Activated T-cell treated with anti-CD3 and anti-CD28 coated beads, Interleukin-2, amount 50 U/mL, for 4 hours (primary cell): ENCODE measurements around the gene SHOC2. TPM values are rescaled to one million over a fixed set of nuclear protein-coding genes. Genes with fewer than 3 reads are reported as not detected.
A peak's percentile ranks its signal among the peaks of the same experiment; 100 is the strongest.

Experiments used
- ATAC-seq, 2 donors: fragments of 200-7000 bp; cut with Tn5 transposase; one replicate each; pipeline ENCODE4 v1.10.0; 2021
- DNase-seq: peaks from one replicate; pipeline ENCODE4 v3.0.0-alpha.2; 2020
- H3K27me3 Mint-ChIP-seq: one replicate; pipeline ENCODE4 v1.8.0; 2021; ENCODE audit warnings: low read depth, mixed read lengths
- H3K36me3 Mint-ChIP-seq: one replicate; pipeline ENCODE4 v1.8.0; 2022; ENCODE audit warnings: mixed read lengths; ENCODE audit not compliant: insufficient read depth
- H3K4me1 Mint-ChIP-seq: one replicate; pipeline ENCODE4 v1.8.0; 2021; ENCODE audit warnings: low read depth, mixed read lengths
- H3K4me3 Mint-ChIP-seq: one replicate; pipeline ENCODE4 v1.8.0; 2021; ENCODE audit warnings: mild to moderate bottlenecking, moderate library complexity, mixed read lengths
- H3K9me3 Mint-ChIP-seq: one replicate; pipeline ENCODE4 v1.8.0; 2021; ENCODE audit warnings: mixed read lengths
- total RNA-seq, 3 donors: library from RNA; stranded (reverse); gene quantifications; one replicate each; pipeline ENCODE4 v1.2.1, GENCODE V29; 2021

The SHOC2 gene
- total RNA-seq, 3 donors from 2014 or later = 33.0 to 43.3 (median 41.8) TPM

DNA sequence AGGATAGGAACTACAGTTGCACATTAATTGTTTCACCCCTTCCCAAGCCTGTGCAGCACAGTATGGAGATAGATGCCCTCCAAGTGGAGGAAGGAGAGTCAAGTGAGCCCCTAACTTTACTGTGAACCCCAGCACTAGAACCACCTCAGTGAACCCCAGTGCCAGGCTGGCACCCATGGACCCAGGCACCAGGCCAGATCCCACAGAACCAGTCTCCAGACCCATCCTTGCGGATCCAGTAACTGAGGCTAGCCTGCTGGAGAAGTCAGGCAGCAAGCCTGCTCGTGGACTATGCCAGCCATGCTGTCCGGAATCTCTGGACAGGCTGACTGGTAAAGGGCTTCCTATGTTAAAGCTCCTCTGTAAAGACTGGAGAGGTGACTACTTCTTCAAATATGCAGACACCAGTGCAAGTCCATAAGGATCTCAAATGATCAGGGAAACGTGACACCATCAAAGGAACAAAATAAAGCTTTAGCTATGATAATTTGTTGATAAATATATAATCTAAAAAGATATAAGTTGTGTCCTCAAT lies 27.7 kb downstream of the SHOC2 start:
- ATAC-seq (no peak), DNase-seq (no peak)
- H3K27me3 Mint-ChIP-seq = no peaks in the 10 kb centered on the region
- H3K9me3 Mint-ChIP-seq = peaks cover 10% of the 10 kb centered on the region
- H3K4me1 Mint-ChIP-seq = peaks cover 59% of the 10 kb centered on the region
- peaks cover 58% of the 10 kb centered on the region for H3K36me3 Mint-ChIP-seq
- H3K4me3 Mint-ChIP-seq = no peak overlapping the region

DNA sequence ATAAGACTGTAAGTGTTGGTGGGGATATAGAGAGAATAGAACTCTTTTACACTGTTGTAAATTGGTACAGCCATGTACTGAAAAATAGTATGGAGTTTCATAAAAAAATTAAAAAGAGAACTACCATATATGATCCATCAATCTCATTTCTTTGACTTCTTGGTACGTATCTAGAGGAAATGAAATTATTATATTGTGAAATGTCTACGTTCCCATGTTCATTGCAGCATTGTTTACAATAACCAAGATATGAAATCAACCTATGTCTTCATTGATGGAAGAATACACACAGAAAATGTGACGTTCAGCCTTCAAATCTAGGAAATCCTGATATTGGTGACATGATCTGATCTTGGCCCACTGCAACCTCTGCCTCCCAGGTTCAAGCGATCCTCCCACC lies 32.0 kb downstream of the SHOC2 start:
- Mint-ChIP-seq H3K9me3 (no peaks in the 10 kb centered on the region), H3K27me3 (no peaks in the 10 kb centered on the region), H3K36me3 (peaks cover 45% of the 10 kb centered on the region), H3K4me1 (peaks cover 45% of the 10 kb centered on the region), H3K4me3 (no peak overlapping the region)
- DNase-seq = no peak
- no peak for ATAC-seq

DNA sequence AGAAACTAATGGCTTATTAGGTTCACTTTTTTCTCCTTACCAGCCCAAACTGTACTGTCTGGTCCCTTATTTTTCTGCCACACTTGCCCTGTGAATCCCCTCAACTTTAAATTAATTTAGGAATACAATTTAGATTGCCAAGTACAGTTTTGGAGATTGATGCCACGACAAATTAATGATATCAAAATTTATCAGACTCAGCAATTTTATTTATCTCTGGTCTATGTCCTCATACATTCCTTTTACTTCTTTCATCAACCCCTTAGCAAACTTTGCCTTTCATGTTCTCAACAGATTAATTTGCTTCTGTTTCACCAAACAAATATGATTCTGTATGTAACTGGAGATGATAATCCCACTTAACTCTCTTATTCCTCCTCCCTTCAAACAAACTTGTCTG lies 38.2 kb downstream of the SHOC2 start:
- H3K36me3 Mint-ChIP-seq = peaks cover 19% of the 10 kb centered on the region
- H3K27me3 Mint-ChIP-seq = no peaks in the 10 kb centered on the region
- no peak for ATAC-seq
- H3K9me3 Mint-ChIP-seq = no peaks in the 10 kb centered on the region
- peaks cover 49% of the 10 kb centered on the region for H3K4me1 Mint-ChIP-seq
- H3K4me3 Mint-ChIP-seq = no peak overlapping the region
- DNase-seq = no peak

DNA sequence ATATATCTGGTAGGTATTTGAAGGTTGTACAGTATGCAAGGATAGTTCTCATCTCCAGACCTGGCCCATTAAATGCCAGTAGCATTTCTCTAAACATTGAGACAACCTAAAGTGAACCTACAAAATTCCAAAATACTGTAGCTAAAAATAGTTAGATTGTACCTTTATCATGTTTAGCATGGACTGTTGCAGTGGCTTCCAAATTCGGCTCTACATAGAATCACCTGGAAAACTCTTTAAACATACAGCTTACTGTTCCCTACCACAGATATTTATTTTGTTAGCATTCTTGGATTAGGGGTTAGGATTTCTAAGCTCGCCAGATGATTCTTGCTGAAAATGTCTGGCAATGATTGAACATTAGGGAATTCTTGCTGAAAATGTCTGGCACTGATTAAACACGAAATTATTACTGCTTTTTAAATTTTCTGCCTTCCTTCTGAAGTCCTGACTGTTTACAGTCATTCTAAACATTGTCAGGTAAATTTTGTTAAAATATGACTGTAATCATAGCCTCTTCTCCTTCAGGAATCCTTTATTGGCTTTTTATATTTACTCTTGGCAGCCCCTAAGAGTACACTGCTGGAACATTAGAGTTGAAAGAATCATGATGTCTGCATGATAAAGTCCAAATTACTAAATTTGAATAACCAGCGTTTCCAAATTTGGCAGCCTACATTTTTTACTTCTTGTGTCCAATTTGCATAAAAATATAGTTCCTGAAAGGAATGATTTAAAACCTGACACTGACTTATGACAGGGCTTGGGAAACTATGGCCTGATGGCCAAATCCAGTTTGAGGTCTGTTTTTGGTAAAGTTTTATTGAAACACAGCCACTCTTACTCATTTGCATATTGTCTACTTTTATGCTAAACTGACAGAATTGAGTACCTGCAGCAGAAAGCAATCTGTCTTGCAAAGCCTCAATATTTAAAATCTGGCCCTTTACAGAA lies 40.3 kb downstream of the SHOC2 start:
- no peaks in the 10 kb centered on the region for H3K9me3 Mint-ChIP-seq
- H3K36me3 Mint-ChIP-seq = peaks cover 20% of the 10 kb centered on the region
- H3K4me3 Mint-ChIP-seq = no peak overlapping the region
- no peaks in the 10 kb centered on the region for H3K27me3 Mint-ChIP-seq
- ATAC-seq (no peak), DNase-seq (no peak)
- peaks cover 55% of the 10 kb centered on the region for H3K4me1 Mint-ChIP-seq

DNA sequence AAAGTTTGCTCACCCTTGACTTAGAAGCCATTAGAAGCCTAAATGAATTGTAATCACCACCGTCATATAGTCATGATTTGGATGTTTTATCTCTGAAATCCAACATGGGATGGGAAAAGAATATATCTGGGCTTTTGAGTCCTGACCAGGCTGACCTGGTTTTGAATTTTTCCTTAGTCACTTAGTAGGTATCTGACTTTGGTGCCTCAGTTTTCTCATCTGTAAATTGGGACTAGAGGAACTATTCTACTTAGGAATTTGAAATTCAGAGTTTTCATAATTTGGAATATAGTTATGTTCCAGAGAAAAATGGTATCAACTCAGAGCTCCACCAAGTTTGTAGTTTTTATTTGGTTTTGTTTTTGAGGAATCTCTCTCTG lies 40.9 kb downstream of the SHOC2 start:
- ATAC-seq = no peak
- Mint-ChIP-seq H3K4me1 (peaks cover 51% of the 10 kb centered on the region), H3K9me3 (no peaks in the 10 kb centered on the region), H3K36me3 (peaks cover 13% of the 10 kb centered on the region), H3K4me3 (no peak overlapping the region), H3K27me3 (no peaks in the 10 kb centered on the region)
- no peak for DNase-seq

DNA sequence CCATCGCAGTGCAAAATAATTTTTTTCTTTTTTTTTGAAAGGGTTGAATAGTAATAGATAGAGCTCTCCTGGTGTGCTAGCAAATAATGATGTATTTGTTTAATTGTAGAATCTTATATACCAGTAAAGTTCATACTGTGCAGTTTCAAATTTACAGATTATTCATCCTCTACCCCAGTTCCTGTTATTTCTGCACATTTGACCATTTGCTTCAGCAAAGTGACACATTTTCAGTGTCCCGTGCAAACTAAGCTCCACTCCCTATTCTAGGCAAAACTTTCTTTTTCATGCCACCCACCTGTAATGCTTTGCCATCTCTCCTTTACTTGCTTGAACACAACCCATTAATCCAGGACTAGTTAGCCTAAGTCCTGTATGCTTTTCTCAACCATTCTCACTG lies 43.0 kb downstream of the SHOC2 start:
- Mint-ChIP-seq H3K27me3 (no peaks in the 10 kb centered on the region), H3K4me1 (peaks cover 54% of the 10 kb centered on the region), H3K36me3 (peaks cover 14% of the 10 kb centered on the region), H3K9me3 (no peaks in the 10 kb centered on the region), H3K4me3 (no peak overlapping the region)
- DNase-seq (no peak), ATAC-seq (no peak)

DNA sequence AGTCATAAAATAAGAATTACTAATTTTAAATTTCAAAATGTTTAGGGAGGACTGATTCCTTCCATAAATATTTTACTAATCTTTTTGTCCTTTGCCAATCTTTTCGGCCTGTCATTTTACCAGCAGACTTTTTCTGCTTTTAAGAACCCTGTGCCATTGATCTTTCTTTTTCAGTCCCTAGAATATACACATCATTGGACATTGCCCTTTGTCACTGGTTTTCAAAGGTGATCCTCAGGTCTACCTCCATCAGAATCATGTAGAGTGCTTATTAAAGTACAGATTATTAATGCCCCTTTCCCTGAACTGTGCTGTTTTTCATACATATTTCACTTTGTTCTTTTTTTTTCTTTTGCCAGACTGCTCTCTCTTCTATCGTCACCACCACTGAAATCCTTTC lies 43.8 kb downstream of the SHOC2 start:
- DNase-seq (no peak), ATAC-seq (no peak)
- Mint-ChIP-seq H3K9me3 (no peaks in the 10 kb centered on the region), H3K27me3 (no peaks in the 10 kb centered on the region), H3K4me1 (peaks cover 55% of the 10 kb centered on the region), H3K4me3 (no peak overlapping the region), H3K36me3 (peaks cover 13% of the 10 kb centered on the region)

DNA sequence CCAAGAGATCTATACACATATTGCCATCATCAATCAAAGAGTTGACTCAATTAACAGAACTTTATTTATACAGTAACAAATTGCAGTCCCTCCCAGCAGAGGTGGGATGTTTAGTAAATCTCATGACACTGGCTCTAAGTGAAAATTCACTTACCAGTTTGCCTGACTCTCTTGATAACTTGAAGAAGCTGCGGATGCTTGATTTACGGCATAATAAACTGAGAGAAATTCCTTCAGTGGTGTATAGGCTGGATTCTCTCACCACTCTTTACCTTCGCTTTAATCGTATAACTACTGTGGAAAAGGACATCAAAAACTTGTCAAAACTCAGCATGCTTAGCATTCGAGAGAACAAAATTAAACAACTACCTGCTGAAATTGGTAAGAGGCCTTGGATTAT lies 45.3 kb downstream of the SHOC2 start:
- Mint-ChIP-seq H3K4me3 (no peak overlapping the region), H3K27me3 (no peaks in the 10 kb centered on the region), H3K9me3 (no peaks in the 10 kb centered on the region), H3K4me1 (peaks cover 51% of the 10 kb centered on the region), H3K36me3 (peaks cover 10% of the 10 kb centered on the region)
- DNase-seq (no peak), ATAC-seq (no peak)

DNA sequence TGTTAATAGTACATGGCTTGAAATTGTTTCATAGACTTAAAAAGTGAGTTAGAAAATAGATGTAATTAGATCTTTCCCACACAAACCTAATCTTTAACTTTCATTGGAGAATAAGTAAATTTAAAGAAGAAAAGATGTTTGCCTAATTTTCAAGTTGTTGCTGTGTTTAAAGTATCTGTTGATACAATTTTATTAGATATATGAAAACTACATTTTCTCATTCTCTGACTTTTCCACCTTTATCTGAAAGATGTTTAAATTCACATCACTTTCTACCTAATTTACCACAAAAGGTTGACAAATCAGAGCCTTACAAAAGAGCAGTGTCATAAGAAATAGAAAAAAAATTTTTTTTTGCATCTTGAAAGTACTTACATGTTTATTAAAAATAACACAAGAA lies 45.8 kb downstream of the SHOC2 start:
- H3K36me3 Mint-ChIP-seq = peaks cover 12% of the 10 kb centered on the region
- ATAC-seq (no peak), DNase-seq (no peak)
- H3K9me3 Mint-ChIP-seq = no peaks in the 10 kb centered on the region
- peaks cover 53% of the 10 kb centered on the region for H3K4me1 Mint-ChIP-seq
- no peaks in the 10 kb centered on the region for H3K27me3 Mint-ChIP-seq
- no peak overlapping the region for H3K4me3 Mint-ChIP-seq

DNA sequence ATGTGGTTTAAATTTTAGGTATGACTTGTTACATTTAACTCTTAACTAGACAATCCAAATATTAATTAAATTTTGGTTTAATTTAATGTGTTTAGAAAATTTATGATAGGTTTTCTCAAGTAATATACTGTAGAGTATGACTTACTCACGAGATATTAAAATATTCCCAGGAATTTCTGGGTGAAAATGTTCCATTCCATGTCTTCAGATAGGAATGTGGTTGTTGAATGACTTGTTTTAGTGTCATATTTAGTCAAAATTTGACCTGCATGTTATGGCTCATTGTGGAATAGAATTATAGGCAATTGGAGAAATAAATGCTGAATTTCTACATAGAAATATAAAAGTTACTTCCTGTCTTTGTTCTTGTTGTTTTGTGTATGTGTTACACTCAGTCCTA lies 46.7 kb downstream of the SHOC2 start:
- Mint-ChIP-seq H3K4me1 (peaks cover 61% of the 10 kb centered on the region), H3K36me3 (peaks cover 19% of the 10 kb centered on the region), H3K27me3 (no peaks in the 10 kb centered on the region), H3K4me3 (no peak overlapping the region), H3K9me3 (no peaks in the 10 kb centered on the region)
- no peak for ATAC-seq
- DNase-seq = no peak

DNA sequence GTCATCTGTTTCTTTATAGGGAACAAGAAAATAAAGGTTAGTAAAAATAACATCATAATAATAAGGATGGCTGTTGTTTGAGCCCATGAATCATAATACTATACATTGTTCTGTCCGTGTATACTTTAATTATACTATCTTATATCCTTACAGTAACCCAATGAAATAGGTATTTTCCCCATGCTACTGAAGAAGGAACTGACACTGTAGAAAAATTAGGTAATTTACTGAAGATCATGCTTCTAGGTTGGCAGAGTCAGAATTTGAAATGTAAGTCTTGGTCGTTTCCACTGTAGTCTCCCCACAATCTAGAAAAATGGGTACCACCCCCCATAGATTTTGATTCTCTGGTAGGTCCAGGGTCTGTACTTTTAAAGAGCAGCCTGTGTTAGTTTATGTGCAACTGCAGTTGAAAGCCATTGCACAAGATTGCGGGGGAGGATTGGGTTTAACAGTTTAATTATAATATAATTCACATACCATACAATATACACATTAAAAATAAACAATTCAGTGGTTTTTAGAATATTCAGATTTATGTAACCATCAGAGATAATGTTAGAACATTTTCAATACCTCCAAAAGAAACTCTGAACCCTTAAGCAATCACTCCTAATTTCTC lies 47.7 kb downstream of the SHOC2 start:
- Mint-ChIP-seq H3K36me3 (peaks cover 19% of the 10 kb centered on the region), H3K4me3 (no peak overlapping the region), H3K4me1 (peaks cover 62% of the 10 kb centered on the region), H3K9me3 (no peaks in the 10 kb centered on the region), H3K27me3 (no peaks in the 10 kb centered on the region)
- DNase-seq = no peak
- ATAC-seq = no peak

DNA sequence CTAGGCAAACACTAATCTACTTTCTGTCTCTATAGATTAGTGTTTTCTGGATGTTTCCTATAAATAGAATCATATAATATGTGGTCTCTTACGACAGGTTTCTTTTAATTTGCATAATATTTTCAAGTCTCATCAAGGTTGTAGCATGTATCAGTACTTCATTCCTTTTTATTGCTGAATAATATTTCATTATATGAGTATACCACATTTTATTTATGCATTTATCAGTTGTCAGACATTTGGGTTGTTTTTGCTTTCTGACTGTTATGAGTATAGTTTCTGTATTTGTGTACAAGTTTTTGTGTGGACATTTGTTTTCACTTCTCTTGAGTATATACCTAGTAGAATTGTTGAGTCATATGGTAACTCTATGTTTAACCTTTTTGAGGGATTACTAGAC lies 48.2 kb downstream of the SHOC2 start:
- Mint-ChIP-seq H3K4me3 (no peak overlapping the region), H3K9me3 (no peaks in the 10 kb centered on the region), H3K27me3 (no peaks in the 10 kb centered on the region), H3K4me1 (peaks cover 62% of the 10 kb centered on the region), H3K36me3 (peaks cover 19% of the 10 kb centered on the region)
- peak in 1 of 2 donors; percentile 35 for ATAC-seq
- no peak for DNase-seq

DNA sequence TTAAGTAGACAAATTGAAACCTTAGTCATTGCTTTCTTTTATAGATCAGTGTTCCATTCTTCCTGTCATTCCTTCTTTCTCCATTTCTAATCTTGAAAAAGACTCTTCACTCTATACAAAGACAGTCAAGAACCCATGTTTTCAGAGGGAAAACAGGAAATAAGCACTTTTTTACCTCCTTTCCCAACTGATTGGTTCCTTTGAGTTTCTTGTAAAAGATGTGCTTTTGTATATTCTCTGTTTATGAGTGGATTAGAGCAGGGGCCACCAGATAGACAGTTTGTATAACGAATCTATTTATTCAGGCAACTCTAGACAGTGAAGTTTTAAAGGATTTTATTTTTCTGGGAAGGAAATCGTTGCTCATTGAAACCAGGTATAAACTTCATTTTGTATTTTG lies 49.8 kb downstream of the SHOC2 start:
- Mint-ChIP-seq H3K36me3 (peaks cover 17% of the 10 kb centered on the region), H3K27me3 (no peaks in the 10 kb centered on the region), H3K4me3 (no peak overlapping the region), H3K4me1 (peaks cover 61% of the 10 kb centered on the region), H3K9me3 (no peaks in the 10 kb centered on the region)
- DNase-seq = no peak
- no peak for ATAC-seq

DNA sequence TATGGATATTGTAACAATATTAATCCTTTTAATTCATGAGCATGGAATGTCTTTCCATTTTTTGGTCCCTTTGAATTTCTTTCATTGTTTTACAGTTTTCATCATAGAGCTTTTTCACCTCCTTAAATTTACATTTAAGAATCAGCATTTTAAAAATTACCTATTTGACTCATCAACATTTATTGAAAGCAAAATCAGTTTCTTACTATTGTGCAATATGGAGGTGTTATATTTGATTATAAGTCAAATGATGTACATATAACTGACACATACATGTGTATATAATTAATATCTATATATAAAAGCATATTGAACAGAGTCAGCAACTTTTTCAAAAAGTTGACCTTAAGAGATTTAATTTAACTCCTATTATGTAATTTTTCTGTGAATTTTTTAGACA lies 52.2 kb downstream of the SHOC2 start:
- H3K4me3 Mint-ChIP-seq = no peak overlapping the region
- peaks cover 53% of the 10 kb centered on the region for H3K4me1 Mint-ChIP-seq

More for the DNA sequence above, 52.2 kb downstream of the SHOC2 start:
- no peaks in the 10 kb centered on the region for H3K9me3 Mint-ChIP-seq
- no peaks in the 10 kb centered on the region for H3K27me3 Mint-ChIP-seq
- peaks cover 16% of the 10 kb centered on the region for H3K36me3 Mint-ChIP-seq
- ATAC-seq = no peak
- DNase-seq = no peak
